Measurements from ENCODE around the gene CAMSAP2.

DNA sequence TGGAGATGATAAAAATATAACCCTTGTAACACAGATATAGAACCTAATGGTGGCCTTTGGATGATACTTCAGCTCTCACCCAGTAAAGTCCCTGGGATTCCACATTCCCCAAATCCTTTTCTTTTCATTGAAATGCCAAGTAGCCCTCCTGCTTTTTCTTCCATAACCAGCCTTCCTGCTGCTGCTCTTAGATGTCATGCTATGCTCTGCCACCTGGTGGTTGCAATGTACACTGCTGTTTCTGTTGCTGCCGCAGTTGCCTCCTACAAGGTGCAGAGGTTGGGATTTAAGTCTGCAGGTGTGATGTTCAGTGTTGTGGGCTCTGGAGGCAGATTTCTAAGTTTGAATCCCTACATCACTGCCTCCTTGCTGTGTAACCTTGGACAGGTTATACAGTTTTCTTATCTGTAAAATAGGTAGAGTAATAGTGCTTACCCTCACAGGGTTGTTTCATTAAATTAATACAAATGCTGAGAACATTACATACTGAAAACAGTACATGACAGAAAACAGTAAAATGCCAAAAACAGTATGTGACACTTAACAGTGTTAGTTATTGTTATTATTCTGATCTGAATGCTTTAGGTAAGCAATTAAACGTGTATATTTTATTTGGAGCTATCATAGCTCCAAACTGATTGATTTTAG is 64.3 kb downstream of the CAMSAP2 start:
- TF ChIP-seq, protein P1, sequence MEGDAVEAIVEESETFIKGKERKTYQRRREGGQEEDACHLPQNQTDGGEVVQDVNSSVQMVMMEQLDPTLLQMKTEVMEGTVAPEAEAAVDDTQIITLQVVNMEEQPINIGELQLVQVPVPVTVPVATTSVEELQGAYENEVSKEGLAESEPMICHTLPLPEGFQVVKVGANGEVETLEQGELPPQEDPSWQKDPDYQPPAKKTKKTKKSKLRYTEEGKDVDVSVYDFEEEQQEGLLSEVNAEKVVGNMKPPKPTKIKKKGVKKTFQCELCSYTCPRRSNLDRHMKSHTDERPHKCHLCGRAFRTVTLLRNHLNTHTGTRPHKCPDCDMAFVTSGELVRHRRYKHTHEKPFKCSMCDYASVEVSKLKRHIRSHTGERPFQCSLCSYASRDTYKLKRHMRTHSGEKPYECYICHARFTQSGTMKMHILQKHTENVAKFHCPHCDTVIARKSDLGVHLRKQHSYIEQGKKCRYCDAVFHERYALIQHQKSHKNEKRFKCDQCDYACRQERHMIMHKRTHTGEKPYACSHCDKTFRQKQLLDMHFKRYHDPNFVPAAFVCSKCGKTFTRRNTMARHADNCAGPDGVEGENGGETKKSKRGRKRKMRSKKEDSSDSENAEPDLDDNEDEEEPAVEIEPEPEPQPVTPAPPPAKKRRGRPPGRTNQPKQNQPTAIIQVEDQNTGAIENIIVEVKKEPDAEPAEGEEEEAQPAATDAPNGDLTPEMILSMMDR (IDR thresholded peaks at IDR 0.05) = peak; percentile 82 to 91 (median 86)
- no peak for TF ChIP-seq POLR2A (IDR thresholded peaks at IDR 0.05)
